Kidney tubule cell (primary cell): Measurements from ENCODE around the gene ZNF740.

Experiments
- DNase-seq: peaks from one replicate; pipeline ENCODE4 v3.0.0-alpha.2; 2018; ENCODE audit warnings: low spot score

Gene ZNF740

DNA sequence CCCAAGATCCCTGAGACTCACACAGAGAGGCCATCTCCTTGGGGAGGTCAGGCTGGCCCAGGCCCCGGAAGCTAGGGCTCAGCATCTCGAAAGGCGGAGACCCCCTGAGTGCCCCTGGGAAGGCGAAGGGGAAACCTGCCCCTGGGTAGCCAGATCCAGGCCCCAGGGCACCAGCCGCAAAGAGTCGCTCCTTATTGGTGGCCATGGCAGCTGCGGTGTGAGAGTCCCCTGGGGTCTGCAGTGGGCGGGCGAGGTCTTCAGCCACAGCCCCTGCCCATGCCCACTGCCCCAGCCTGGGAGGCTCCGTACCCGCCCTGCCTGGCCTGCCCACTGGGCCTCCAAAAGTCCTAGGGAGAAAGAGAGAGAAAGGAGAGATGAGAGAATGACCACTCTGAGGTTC, 46.8 kb downstream of the ZNF740 start:
- DNase-seq, result no peak

DNA sequence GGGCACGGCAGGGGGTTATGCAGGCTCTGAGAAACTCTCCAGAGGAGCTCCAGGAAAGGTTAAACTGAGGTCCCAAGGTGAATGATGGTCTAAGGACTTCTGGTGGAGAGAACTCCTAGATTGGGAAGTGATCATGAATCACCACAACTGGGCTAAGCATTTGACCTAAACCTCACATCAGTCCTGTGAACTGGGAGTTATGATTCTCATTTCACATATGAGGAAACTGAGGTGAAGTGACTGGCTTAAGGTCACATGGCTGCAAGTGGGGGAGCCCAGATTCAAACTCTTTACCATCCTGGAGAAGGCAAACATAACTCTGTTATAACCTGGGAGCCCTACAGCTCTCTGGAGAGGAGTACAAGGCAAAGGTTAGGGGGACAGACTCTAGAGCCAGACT, 47.3 kb downstream of the ZNF740 start:
- DNase-seq, result no peak

DNA sequence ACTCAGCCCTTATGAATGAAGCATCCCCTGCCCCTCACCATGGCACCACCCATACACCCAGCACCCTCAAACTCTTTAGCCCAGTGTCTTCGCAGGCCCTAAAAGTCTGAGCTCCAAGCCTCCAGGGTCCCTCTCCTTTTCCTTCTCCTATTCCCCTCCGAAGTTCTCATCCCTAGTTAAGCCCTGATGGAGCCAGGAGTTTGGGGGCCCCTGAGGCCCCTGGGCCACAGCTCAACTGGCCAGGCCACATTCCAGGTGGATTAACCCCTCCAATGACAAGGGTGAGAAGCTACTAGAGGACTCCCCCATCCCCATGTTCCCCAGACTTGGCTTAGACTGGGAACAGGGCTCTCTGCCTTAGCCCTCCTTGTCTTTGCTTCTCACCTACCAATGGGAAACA, 48.9 kb downstream of the ZNF740 start:
- no peak for DNase-seq

DNA sequence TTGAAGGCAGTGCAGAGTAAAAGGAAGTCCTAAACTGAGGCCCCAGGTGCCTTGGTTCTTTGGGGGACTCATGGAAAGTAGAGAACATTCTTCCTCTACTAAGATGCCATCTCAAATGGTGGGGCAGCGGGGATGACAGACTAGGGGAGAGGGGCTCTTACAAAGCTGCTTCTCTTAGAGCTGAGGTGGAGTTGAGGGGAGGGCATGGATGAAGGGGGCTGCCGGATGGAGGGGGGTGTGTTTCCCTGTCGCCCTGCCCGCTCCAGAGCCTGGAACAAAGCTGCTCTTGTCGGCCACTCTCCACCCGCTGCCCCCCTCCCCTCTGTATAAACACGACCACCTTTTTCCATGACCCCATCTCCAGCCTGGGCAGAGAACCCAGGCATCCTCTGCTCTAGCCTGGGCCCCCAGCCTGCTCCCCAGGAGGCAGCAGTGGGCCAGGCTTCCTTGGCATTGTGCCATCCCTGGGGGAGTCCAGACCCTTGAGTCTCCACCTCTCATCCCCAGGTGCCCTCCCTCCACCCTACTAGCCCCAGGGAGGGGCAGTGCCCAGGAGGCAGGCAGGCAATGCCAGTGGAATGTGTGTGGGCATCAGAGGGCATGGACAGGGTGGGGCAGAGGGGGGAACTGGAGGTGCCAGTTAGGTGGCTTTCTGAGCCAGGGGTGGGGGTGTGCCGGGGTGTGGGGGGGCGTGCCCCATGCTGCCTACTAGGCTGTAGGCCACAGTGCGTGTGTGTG, 49.8 kb downstream of the ZNF740 start:
- peak; percentile 33 for DNase-seq

DNA sequence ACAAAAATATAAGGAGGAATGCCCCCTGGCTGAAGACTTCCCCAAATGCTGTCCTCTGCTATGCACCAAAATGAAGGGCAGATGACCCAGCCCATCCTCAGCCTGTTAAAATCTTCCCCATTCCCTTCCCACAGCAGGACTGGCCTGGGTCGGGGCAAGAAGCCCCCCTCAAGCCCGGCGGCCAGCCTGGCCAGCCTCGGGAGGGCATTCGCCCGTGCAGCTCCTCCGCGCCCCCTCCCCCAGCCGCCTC, 51.1 kb downstream of the ZNF740 start:
- no peak for DNase-seq

DNA sequence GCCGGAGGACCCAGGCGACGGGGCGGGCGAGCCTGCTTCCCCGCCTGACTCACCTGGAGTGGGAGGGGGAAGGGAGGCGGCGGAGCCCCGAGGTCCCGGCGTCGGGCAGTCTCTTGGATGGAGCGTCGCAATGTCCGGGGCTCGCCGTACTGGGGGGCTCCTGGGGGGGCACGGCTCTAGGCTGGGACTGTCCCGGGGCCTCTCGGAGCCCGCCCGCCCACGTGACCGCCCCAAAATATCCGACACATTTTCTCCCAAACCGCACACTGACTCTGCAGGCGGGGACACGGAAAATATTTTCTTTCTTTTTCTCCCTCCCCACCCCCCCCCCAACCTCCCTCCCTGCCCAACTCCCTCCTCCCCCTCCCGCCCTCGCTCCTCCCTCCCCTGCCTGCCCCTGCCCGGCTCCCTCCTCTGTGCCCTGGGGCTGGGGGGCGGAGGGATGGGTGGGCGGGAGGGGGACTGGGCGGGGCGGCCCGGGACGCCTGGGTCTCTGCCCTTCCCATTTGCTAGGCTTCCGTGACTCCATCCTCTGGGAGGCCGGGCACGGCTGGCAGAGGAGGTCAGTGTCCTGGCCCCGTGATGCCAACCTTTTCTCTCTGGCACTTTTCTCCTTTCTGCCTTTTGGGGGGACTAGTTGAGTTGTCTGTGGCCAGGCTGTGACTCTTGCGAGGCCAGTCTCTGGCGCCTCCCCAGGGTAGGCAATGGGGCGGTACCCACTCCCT, 51.6 kb downstream of the ZNF740 start, which contains the start of gene RARG:
RARG (minus strand) TSS at position 289 of the 725 bp plus-strand sequence. CDS start 4,664 bp downstream, outside the sequence.
- peak; percentile 74 for DNase-seq

DNA sequence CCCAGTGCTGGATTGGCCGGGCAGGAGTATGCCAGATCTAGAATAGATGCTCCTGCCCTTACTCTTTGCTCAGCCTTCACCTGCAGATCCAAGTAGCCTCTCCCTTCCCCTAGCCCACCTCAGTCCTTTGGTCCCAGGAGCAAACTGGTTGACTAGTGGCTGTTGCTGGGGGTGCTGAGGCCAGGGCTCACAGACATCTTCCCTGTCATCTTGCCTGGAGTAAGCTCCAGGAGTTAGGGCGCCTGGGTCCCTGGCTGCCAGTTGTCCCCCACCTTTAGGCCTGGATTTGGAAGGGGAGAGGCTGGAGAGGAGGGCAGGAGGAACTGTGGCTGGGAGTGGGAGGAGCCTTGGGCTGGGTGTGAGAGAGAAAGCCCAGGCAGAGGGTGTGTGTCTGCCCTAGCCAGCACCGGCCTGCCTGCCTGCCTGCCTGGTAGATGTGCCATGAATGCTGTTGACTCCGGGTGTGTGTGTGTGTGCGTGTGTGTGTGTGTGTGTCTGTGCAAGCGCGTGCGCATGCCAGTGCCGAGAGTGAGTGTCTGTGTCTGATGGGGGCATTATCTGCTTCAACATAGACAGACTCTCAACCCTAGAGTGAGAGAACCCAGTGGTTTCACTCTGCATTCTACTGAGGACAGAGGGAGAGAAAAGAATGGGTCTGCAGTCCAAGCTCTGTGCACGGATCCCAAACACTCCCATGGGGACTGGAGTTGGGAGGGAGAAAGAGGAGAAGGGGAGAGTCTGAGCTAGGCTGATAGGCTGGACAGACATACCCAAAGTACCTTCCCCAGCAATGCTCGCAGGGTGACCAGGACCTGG, 52.3 kb downstream of the ZNF740 start:
- peak; percentile 45 for DNase-seq

DNA sequence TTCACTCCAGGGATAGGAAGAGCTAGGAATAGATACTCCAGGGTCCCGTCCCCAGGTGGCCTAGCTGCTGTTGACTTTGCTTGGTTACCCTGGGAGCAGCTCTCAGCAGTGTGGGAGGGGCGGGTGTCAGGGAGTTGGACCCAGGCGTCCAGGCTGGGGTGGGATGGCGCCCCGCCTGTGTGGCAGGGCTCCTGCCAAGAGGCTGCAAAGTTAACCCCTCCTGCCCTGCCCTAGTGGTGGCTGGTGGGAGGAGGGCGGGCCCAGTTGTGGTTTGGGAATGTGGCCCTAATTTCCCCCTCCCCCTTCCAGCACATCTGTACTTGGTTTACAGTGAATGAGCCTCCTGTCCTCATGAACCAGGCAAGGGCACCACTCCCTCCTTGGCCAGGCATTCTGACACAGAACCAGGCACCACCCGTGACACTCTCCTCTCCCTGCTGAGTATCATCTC, 53.2 kb downstream of the ZNF740 start:
- DNase-seq, result no peak

DNA sequence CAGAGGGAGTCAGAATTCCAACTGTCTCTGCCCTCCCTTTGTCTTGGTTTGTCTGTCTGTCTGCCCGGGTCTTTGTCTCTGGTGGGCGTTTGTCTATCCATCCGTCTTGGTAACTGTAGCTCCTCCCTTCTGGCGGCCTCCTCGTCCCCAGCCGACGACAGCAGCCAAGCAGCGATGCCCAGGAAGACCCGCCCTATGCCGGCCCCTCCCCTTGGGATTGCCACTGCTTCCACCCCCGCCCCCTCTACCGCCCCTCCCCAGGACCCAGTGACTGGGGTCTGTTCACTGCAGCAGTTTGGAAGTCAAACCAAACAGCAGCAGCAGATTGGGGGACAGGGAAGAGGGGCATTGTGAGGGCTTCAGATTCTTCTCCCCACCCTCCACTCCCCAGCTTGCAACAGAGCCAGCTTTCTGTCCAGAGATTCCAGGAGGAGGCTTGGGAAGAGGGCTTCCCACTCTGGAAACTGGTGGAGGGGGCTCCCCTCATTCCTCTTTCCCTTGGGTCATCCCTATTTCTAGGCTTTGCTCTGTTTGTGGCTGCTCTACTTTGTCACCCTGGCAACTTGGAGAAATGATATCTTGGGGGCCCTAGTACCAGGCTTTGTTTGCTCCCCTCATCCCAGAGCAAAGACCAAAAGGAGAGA, 53.9 kb downstream of the ZNF740 start:
- DNase-seq, result no peak

DNA sequence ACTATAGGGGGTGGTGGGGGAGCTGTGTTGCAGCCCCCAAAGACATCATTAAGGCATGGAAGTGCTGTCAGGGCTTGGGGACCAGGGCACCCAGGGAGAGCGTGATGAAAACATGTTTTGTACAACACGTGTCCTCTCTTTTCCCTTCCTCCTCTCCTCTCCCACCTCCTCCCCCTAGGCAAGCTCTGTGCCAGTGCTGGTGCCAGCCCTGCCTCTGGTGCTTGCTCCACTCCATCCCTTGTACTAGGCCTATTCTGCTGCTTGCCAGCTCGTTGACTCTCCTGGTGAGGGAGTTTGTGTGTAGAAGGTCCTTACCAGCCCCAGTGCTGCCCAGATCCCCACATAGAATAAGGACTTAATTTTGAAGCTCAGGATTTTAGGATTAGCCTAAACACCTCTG, 54.6 kb downstream of the ZNF740 start:
- DNase-seq, result no peak

DNA sequence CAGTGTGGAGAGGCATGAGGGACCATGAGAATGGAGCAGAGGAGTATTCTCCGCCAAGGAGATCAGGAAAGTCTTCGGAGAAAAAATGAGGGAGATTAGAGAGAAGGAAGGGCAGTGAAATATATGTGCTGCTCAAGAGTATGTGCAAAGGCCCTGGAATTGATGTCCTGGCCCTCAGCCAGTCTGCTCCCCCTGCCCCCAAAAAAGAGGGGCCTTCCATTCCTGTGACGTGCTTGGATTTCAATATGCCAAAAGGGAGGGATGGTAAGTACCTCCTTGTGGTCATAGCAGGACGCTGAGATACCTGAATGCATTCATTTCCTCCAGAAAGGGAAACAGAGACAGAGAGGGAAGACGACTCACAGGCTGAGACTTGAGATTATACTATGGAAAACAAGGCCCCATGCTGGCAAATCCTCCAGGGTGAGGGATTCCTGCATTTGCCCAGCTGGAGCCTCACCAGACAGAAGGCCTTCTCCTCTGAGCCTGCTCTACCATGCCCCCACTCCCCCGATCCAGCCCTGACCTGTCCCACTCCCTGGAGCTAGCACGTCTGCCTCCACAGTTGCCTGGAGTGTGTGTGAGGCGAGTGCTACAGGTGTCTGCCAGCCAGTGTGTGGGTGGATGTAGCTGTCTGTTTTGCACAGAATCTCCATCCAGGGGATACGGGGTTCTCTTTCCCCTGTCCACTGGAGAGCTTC, 55.4 kb downstream of the ZNF740 start:
- no peak for DNase-seq

DNA sequence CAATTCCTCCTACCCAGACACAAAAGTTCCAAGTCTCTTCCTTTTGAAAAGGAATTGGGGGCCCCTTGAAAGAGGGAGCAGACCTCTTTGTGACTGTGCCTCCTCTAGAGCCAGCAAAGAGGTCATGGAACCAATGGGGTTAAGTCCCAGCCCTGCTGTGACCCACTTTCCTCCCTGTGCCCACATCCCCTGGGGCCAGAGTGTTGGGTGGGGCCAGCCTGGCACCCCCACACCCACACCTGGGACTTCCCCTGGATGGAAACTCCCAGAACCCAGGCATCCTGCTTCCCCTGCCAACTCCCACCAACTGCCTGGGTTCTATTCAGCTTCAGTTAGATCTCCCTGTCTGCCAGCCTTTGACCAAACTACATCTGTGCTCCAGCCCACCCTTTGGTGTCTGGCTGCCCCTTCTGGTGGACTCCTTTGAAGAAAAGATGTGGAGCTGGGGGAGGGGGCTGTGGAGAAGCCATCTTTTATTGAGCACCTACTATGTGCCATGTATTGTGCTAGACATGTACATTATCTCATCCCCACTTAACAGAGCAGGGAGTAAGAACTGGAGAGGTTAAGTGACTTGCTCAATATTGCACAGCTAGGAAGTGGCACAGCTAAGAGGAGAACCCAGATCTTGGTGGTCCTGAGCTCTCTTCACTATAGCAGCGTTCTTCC, 56.1 kb downstream of the ZNF740 start:
- DNase-seq, result no peak

DNA sequence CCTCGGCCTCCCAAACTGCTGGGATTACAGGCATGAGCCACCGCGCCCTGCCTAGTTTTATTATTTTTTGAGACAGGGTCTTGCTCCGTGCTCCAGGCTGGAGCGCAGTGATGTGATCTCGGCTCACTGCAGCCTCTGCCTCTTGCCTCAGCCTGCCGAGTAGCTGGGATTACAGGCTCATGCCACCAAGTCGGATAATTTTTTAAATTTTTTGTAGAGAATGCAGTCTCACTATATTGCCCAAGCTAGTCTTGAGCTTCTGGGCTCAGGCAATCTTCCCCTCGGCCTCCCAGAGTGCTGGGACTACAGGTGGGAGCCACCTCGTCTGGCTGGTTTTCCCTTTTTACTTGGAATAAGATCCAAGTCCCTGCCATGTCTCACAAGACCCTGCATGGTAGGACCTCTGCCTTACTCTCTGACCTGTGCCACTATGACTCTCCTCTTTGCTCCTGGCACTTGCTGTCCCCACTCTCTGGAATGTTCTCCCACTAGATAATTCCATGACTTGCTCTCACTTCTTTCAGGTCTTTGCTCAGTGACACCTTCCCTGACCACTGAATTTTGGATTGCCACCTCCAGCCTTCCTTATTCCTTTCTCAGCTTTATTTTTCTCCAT, 59.2 kb downstream of the ZNF740 start:
- no peak for DNase-seq

DNA sequence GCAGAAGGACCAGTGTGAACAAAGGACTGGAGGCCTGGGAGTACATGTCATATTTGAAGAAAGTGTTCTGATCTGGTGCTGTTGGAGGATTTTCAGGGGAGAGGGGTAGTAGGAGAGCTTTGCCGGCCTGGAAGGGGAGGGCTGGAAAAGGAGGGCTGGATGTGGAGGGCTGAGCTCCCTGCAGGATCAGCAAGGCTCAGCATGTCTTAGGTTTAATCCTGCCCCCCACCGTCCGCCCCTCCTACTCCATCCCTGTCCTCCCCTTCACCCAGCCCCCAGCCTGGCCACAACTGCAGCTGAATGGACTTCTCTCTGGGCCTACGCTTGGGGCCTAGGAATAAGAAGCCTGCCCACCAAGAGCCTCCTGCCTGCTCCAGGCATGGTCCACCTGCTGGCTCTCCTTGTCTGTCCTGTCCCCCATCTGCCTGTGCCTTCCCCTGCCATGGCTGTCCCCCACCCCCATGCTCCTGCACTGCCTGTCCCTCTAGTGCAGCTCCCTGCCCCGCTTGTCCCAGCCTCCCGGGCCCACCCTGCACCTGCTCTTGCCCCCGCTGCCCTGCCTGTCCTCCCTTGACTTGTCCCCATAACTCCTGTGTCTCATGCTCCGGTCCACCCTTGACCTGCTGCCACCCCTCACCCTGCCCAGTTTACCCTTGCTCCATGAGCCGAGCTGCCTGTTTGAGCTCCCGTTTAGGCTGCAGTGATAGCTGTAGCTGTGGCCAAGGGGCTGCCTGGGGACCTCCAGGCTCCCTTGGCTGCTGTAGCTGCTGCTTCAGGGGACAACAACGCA, 61.3 kb downstream of the ZNF740 start:
- no peak for DNase-seq

DNA sequence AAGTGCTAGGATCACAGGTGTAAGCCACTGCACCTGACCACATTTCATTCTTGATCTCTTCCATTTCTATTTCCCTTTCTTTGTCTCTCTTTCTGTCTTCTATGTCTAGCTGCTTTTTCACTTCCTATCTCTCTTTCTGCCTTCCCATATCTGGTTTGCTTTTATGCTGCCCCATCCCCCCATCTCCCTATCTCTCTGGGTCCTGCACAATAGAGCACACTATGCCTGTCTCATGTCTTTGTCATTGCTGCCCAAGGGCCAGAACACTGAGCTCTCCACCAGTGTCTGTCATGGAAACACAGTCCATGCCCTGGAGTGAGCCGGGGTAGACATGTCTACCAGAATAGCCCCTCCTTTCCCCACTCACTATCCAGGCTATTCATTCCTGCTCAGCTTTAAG, 63.8 kb downstream of the ZNF740 start:
- DNase-seq, result no peak
